ENCODE measurements around the gene SRGAP2C.
"Not testable (repeated sequence)": the region's sequence is repeated elsewhere in the genome, so short reads cannot be mapped to it uniquely, and the experiment has no call there.

The SRGAP2C gene

GRCh38 chr1:121227544-121228330, 43.0 kb downstream of the SRGAP2C start:
- not testable (repeated sequence) for DNase-seq (ENCODE audit: low spot score)

GRCh38 chr1:121230636-121231035, 45.9 kb downstream of the SRGAP2C start:
- not testable (repeated sequence) for DNase-seq (ENCODE audit: low spot score)

- DNase-seq (ENCODE audit: low spot score) = not testable (repeated sequence)
Measured at GRCh38 chr1:121232445-121233125, 47.8 kb downstream of the SRGAP2C start.

- not testable (repeated sequence) for DNase-seq (ENCODE audit: low spot score)
Measured at GRCh38 chr1:121234090-121234759, 49.5 kb downstream of the SRGAP2C start.

GRCh38 chr1:121238384-121238783, 53.6 kb downstream of the SRGAP2C start:
- DNase-seq (ENCODE audit: low spot score) = not testable (repeated sequence)

GRCh38 chr1:121243913-121244312, 59.1 kb downstream of the SRGAP2C start:
- DNase-seq (ENCODE audit: low spot score) = not testable (repeated sequence)

GRCh38 chr1:121246399-121246798, 61.6 kb downstream of the SRGAP2C start:
- not testable (repeated sequence) for DNase-seq (ENCODE audit: low spot score)

GRCh38 chr1:121252656-121253055, 67.9 kb downstream of the SRGAP2C start:
- not testable (repeated sequence) for DNase-seq (ENCODE audit: low spot score)

GRCh38 chr1:121254618-121255017, 69.8 kb downstream of the SRGAP2C start:
- not testable (repeated sequence) for DNase-seq (ENCODE audit: low spot score)

GRCh38 chr1:121257632-121258031, 72.9 kb downstream of the SRGAP2C start:
- DNase-seq (ENCODE audit: low spot score) = not testable (repeated sequence)

- DNase-seq (ENCODE audit: low spot score) = not testable (repeated sequence)
Measured at GRCh38 chr1:121258134-121258533, 73.4 kb downstream of the SRGAP2C start.

GRCh38 chr1:121260205-121260604, 75.4 kb downstream of the SRGAP2C start:
- not testable (repeated sequence) for DNase-seq (ENCODE audit: low spot score)

GRCh38 chr1:121262163-121262562, 77.4 kb downstream of the SRGAP2C start:
- DNase-seq (ENCODE audit: low spot score) = not testable (repeated sequence)

- DNase-seq (ENCODE audit: low spot score) = not testable (repeated sequence)
Measured at GRCh38 chr1:121263789-121264244, 79.0 kb downstream of the SRGAP2C start.

- DNase-seq (ENCODE audit: low spot score) = not testable (repeated sequence)
Measured at GRCh38 chr1:121267072-121267471, 82.3 kb downstream of the SRGAP2C start.

GRCh38 chr1:121269309-121269708, 84.5 kb downstream of the SRGAP2C start:
- DNase-seq (ENCODE audit: low spot score) = not testable (repeated sequence)

GRCh38 chr1:121269973-121270372, 85.2 kb downstream of the SRGAP2C start:
- DNase-seq (ENCODE audit: low spot score) = not testable (repeated sequence)

GRCh38 chr1:121271143-121271715, 86.5 kb downstream of the SRGAP2C start:
- DNase-seq (ENCODE audit: low spot score) = not testable (repeated sequence)

GRCh38 chr1:121275435-121275834, 90.7 kb downstream of the SRGAP2C start:
- not testable (repeated sequence) for DNase-seq (ENCODE audit: low spot score)

- not testable (repeated sequence) for DNase-seq (ENCODE audit: low spot score)
Measured at GRCh38 chr1:121278202-121278601, 93.4 kb downstream of the SRGAP2C start.

- not testable (repeated sequence) for DNase-seq (ENCODE audit: low spot score)
Measured at GRCh38 chr1:121278777-121279547, 94.2 kb downstream of the SRGAP2C start.

Measured in AG08395 (cell line).